Measurements from ENCODE around the gene FCHSD2. TPM values are rescaled to one million over a fixed set of nuclear protein-coding genes. Genes with fewer than 3 reads are reported as not detected.

FCHSD2 gene
- total and polyA plus RNA-seq, 2 of the 13 experiments (the other 11 are each of a cell fraction or from before 2014, with no cell fraction given), result 20.5 to 24.8 TPM

DNA sequence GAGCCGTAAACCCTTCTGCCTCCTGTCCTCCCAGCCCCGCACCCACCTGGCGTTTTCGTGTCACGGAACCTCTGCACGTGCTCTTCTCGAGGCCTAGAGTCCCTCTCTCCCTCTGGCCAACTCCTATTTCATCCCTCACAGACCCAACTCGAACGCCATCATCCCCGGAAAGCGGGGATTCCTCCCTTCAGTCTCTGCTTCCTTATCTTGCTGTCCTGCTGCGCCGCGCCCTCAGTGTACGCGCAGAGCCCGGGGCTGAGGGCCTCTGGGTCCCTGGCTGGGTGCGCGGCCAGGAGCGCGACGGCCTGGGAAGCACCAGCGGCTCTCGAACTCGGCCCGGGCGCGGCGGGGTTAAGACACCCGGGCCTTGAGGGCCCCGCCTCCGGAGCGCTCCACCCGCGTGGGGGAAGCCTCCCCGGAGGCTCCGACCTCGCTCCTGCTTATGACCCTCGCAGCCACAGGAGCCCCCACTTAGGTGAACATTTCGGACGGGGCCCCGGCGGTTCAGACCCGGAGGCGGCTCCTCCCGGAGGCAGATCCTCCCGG, 328.3 kb downstream of the FCHSD2 start (continued):
- peak; percentile 41 for TF ChIP-seq ZNF407 (CRISPR knock-in tag; IDR thresholded peaks at IDR 0.05; ENCODE audit: not compliant biosample characterization)
- TF ChIP-seq ZIK1 (CRISPR knock-in tag; IDR thresholded peaks at IDR 0.05; ENCODE audit: borderline replicate concordance, low read depth), result no peak; the same call in 1 of the 2 replicates
- peak; percentile 20; the same call in 1 of the 2 replicates for TF ChIP-seq ZNF235 (CRISPR knock-in tag; IDR thresholded peaks at IDR 0.05; ENCODE audit: borderline replicate concordance)
- TF ChIP-seq, protein P1, sequence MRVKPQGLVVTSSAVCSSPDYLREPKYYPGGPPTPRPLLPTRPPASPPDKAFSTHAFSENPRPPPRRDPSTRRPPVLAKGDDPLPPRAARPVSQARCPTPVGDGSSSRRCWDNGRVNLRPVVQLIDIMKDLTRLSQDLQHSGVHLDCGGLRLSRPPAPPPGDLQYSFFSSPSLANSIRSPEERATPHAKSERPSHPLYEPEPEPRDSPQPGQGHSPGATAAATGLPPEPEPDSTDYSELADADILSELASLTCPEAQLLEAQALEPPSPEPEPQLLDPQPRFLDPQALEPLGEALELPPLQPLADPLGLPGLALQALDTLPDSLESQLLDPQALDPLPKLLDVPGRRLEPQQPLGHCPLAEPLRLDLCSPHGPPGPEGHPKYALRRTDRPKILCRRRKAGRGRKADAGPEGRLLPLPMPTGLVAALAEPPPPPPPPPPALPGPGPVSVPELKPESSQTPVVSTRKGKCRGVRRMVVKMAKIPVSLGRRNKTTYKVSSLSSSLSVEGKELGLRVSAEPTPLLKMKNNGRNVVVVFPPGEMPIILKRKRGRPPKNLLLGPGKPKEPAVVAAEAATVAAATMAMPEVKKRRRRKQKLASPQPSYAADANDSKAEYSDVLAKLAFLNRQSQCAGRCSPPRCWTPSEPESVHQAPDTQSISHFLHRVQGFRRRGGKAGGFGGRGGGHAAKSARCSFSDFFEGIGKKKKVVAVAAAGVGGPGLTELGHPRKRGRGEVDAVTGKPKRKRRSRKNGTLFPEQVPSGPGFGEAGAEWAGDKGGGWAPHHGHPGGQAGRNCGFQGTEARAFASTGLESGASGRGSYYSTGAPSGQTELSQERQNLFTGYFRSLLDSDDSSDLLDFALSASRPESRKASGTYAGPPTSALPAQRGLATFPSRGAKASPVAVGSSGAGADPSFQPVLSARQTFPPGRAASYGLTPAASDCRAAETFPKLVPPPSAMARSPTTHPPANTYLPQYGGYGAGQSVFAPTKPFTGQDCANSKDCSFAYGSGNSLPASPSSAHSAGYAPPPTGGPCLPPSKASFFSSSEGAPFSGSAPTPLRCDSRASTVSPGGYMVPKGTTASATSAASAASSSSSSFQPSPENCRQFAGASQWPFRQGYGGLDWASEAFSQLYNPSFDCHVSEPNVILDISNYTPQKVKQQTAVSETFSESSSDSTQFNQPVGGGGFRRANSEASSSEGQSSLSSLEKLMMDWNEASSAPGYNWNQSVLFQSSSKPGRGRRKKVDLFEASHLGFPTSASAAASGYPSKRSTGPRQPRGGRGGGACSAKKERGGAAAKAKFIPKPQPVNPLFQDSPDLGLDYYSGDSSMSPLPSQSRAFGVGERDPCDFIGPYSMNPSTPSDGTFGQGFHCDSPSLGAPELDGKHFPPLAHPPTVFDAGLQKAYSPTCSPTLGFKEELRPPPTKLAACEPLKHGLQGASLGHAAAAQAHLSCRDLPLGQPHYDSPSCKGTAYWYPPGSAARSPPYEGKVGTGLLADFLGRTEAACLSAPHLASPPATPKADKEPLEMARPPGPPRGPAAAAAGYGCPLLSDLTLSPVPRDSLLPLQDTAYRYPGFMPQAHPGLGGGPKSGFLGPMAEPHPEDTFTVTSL (CRISPR knock-in tag; IDR thresholded peaks at IDR 0.05; ENCODE audit: borderline replicate concordance), result 0 out of 2 replicates have a peak, but pooled peaks have one; percentile 32
- peak; percentile 39 for TF ChIP-seq NFKB2 (CRISPR knock-in tag; IDR thresholded peaks at IDR 0.05; ENCODE audit: borderline replicate concordance)
- no peak for TF ChIP-seq EP300 (IDR thresholded peaks at IDR 0.05; ENCODE audit: low read depth in 2 of 2, low read length in 2 of 2)
- TF ChIP-seq EP300 (CRISPR knock-in tag; IDR thresholded peaks at IDR 0.05; ENCODE audit: borderline replicate concordance), result peak; percentile 39; the same call in 1 of the 2 replicates
- TF ChIP-seq FIP1L1 (IDR thresholded peaks at IDR 0.05; ENCODE audit: borderline replicate concordance, insufficient read depth, low read depth, low read length), result no peak
- TF ChIP-seq ZNF605 (CRISPR knock-in tag; IDR thresholded peaks at IDR 0.05), result peak; percentile 91
- no peak; the same call in 1 of the 2 replicates for TF ChIP-seq MAZ (IDR thresholded peaks at IDR 0.05; ENCODE audit: borderline replicate concordance, low read depth, low read length)
- TF ChIP-seq MAZ (CRISPR knock-in tag; IDR thresholded peaks at IDR 0.05; ENCODE audit: low read depth), result no peak; the same call in none of the 2 replicates
- TF ChIP-seq ZNF18 (CRISPR knock-in tag; IDR thresholded peaks at IDR 0.05; ENCODE audit: insufficient replicate concordance), result peak; percentile 69
